ENCODE measurements around the gene THNSL1.
"Not testable (repeated sequence)": the region's sequence is repeated elsewhere in the genome, so short reads cannot be mapped to it uniquely, and the experiment has no call there.

The THNSL1 gene

GRCh38 chr10:24998044-24998443 is 18.4 kb upstream of the THNSL1 start:
- Histone ChIP-seq H3K4me3 (ENCODE audit: low read length) (no peak overlapping the region), H3K36me3 (ENCODE audit: control insufficient read depth, low read length) (no peaks in the 10 kb centered on the region), H3K4me1 (ENCODE audit: control insufficient read depth, low read length) (no peaks in the 10 kb centered on the region), H3K27me3 (ENCODE audit: control insufficient read depth, low read length) (peaks cover 4% of the 10 kb centered on the region; the same call in 1 of the 2 replicates), H3F3A (ENCODE audit: control insufficient read depth, insufficient read depth) (no peaks in the 10 kb centered on the region), H3K4me2 (ENCODE audit: low read length) (no peak overlapping the region), H3K27ac (ENCODE audit: low read depth, low read length) (no peak overlapping the region), H4K20me1 (ENCODE audit: control insufficient read depth, insufficient read depth, low read depth, low read length) (no peaks in the 10 kb centered on the region), H3K9me3 (ENCODE audit: control insufficient read depth, insufficient read depth, low read length) (peaks cover 4% of the 10 kb centered on the region; the same call in 1 of the 2 replicates), H3K9me2 (replicated peaks; ENCODE audit: control insufficient read depth, low read length) (no peaks in the 10 kb centered on the region), H3K79me2 (ENCODE audit: control insufficient read depth, low read length) (no peaks in the 10 kb centered on the region)
- TF ChIP-seq CTCF (IDR thresholded peaks at IDR 0.05; ENCODE audit: low read depth, low read length, poor library complexity, severe bottlenecking) (no peak), EZH2phosphoT487 (IDR thresholded peaks at IDR 0.05; ENCODE audit: borderline replicate concordance, low read length) (no peak)

- not testable (repeated sequence) for H3K9me2 ChIP-seq (replicated peaks; ENCODE audit: control insufficient read depth, low read length); H3K36me3 ChIP-seq (ENCODE audit: control insufficient read depth, low read length); H3K4me2 ChIP-seq (ENCODE audit: low read length); H3K9me3 ChIP-seq (ENCODE audit: control insufficient read depth, insufficient read depth, low read length); H4K20me1 ChIP-seq (ENCODE audit: control insufficient read depth, insufficient read depth, low read depth, low read length); H3K79me2 ChIP-seq (ENCODE audit: control insufficient read depth, low read length); H3K27me3 ChIP-seq (ENCODE audit: control insufficient read depth, low read length); H3K4me1 ChIP-seq (ENCODE audit: control insufficient read depth, low read length); H3K27ac ChIP-seq (ENCODE audit: low read depth, low read length); H3K4me3 ChIP-seq (ENCODE audit: low read length); H3F3A ChIP-seq (ENCODE audit: control insufficient read depth, insufficient read depth)
These were observed 4.8 kb upstream of the THNSL1 start for GRCh38 chr10:25011591-25011990.

- Histone ChIP-seq H4K20me1 (ENCODE audit: control insufficient read depth, insufficient read depth, low read depth, low read length) (no peaks in the 10 kb centered on the region), H3K27me3 (ENCODE audit: control insufficient read depth, low read length) (no peaks in the 10 kb centered on the region), H3K4me3 (ENCODE audit: low read length) (no peak overlapping the region), H3K9me2 (replicated peaks; ENCODE audit: control insufficient read depth, low read length) (no peaks in the 10 kb centered on the region), H3K4me2 (ENCODE audit: low read length) (no peak overlapping the region), H3F3A (ENCODE audit: control insufficient read depth, insufficient read depth) (no peaks in the 10 kb centered on the region), H3K27ac (ENCODE audit: low read depth, low read length) (no peak overlapping the region), H3K4me1 (ENCODE audit: control insufficient read depth, low read length) (peaks cover 19% of the 10 kb centered on the region), H3K9me3 (ENCODE audit: control insufficient read depth, insufficient read depth, low read length) (0 out of 2 replicates have a peak, but pooled peaks cover 3% of the 10 kb centered on the region), H3K79me2 (ENCODE audit: control insufficient read depth, low read length) (peaks cover 18% of the 10 kb centered on the region), H3K36me3 (ENCODE audit: control insufficient read depth, low read length) (no peaks in the 10 kb centered on the region; the same call in none of the 2 replicates)
- TF ChIP-seq EZH2phosphoT487 (IDR thresholded peaks at IDR 0.05; ENCODE audit: borderline replicate concordance, low read length) (no peak), CTCF (IDR thresholded peaks at IDR 0.05; ENCODE audit: low read depth, low read length, poor library complexity, severe bottlenecking) (no peak)
These were observed 1.8 kb upstream of the THNSL1 start for GRCh38 chr10:25014579-25014978.

GRCh38 chr10:25015828-25016375 is 510 bp upstream of the THNSL1 start, which contains the start of gene ENKUR:
Gene ENKUR (minus strand): TSS chr10:25016158. CDS start chr10:25015936, 222 bp downstream.
- H3K4me1 ChIP-seq (ENCODE audit: control insufficient read depth, low read length), result peaks cover 19% of the 10 kb centered on the region
- peak within 1 kb of the TSS; percentile 69 for H3K27ac ChIP-seq (ENCODE audit: low read depth, low read length)
- H3K79me2 ChIP-seq (ENCODE audit: control insufficient read depth, low read length), result peaks cover 18% of the 10 kb centered on the region
- 0 out of 2 replicates have a peak, but pooled peaks cover 3% of the 10 kb centered on the region for H3K9me3 ChIP-seq (ENCODE audit: control insufficient read depth, insufficient read depth, low read length)
- peak within 1 kb of the TSS; percentile 95 for H3K4me2 ChIP-seq (ENCODE audit: low read length)
- H3K36me3 ChIP-seq (ENCODE audit: control insufficient read depth, low read length), result no peaks in the 10 kb centered on the region; the same call in none of the 2 replicates
- no peaks in the 10 kb centered on the region for H3F3A ChIP-seq (ENCODE audit: control insufficient read depth, insufficient read depth)
- H4K20me1 ChIP-seq (ENCODE audit: control insufficient read depth, insufficient read depth, low read depth, low read length), result no peaks in the 10 kb centered on the region
- no peaks in the 10 kb centered on the region for H3K27me3 ChIP-seq (ENCODE audit: control insufficient read depth, low read length)
- H3K4me3 ChIP-seq (ENCODE audit: low read length), result peak within 1 kb of the TSS; percentile 80
- TF ChIP-seq EZH2phosphoT487 (IDR thresholded peaks at IDR 0.05; ENCODE audit: borderline replicate concordance, low read length) (no peak), CTCF (IDR thresholded peaks at IDR 0.05; ENCODE audit: low read depth, low read length, poor library complexity, severe bottlenecking) (no peak)
- H3K9me2 ChIP-seq (replicated peaks; ENCODE audit: control insufficient read depth, low read length), result no peaks in the 10 kb centered on the region

All from DOHH2 (cell line).